Esophagus (tissue), 2 donors: ENCODE measurements around the gene CWF19L1. TPM values are rescaled to one million over a fixed set of nuclear protein-coding genes. Genes with fewer than 3 reads are reported as not detected.

Experiments used
- H3K27ac ChIP-seq, 2 donors: one replicate each; pipeline ENCODE4 v1.5.1; 2013; ENCODE audit warnings: low read depth in 2 of 2, mild to moderate bottlenecking in 2 of 2, inconsistent platforms in 1 of 2, low read length in 1 of 2, moderate library complexity in 1 of 2
- H3K27me3 ChIP-seq, 2 donors: one replicate each; pipeline ENCODE4 v1.6.1; 2013; ENCODE audit warnings: low read length in 2 of 2, control low read depth in 1 of 2, mild to moderate bottlenecking in 1 of 2; ENCODE audit not compliant: insufficient read depth in 2 of 2, control insufficient read depth in 1 of 2
- H3K36me3 ChIP-seq, 2 donors: one replicate each; pipeline ENCODE4 v1.6.1; 2013; ENCODE audit warnings: low read length in 1 of 2; ENCODE audit not compliant: control insufficient read depth in 2 of 2, insufficient read depth in 2 of 2
- H3K4me1 ChIP-seq, 2 donors: one replicate each; pipeline ENCODE4 v1.6.1; 2013; ENCODE audit warnings: low read length in 1 of 2; ENCODE audit not compliant: control insufficient read depth in 2 of 2, insufficient read depth in 2 of 2
- H3K4me3 ChIP-seq, 2 donors: one replicate each; pipeline ENCODE4 v1.5.1; 2013; ENCODE audit warnings: low read length in 2 of 2, mild to moderate bottlenecking in 2 of 2, low read depth in 1 of 2, moderate library complexity in 1 of 2
- H3K9me3 ChIP-seq, 2 donors: one replicate each; pipeline ENCODE4 v1.6.1; 2013; ENCODE audit warnings: mild to moderate bottlenecking in 2 of 2, low read depth in 1 of 2, low read length in 1 of 2, moderate library complexity in 1 of 2; ENCODE audit not compliant: control insufficient read depth in 2 of 2, insufficient read depth in 1 of 2
- WGBS, 2 donors: extraction: QIAGEN DNeasy Blood & Tissue Kit; methylation state at CpG; one replicate each; pipeline ENCODE4 v1.1.7; 2013; 5-methylcytosine and 5-hydroxymethylcytosine counted together
- polyA plus RNA-seq, 2 donors: library from polyadenylated mRNA; stranded (reverse); fragments of 200-250 nt; gene quantifications; one replicate each; pipeline ENCODE4 v1.2.3, GENCODE V29; 2013
- donor health status: healthy with polysubstance abuse.
- donor health status: Bipolar disorder and iron deficiency.

The CWF19L1 gene
- polyA plus RNA-seq, 2 donors: 11.4 to 11.5 TPM

- H3K27me3 ChIP-seq: no peaks in the 10 kb centered on the region
- no peaks in the 10 kb centered on the region for H3K9me3 ChIP-seq
- no peak overlapping the region for H3K27ac ChIP-seq
- peaks cover 0 to 4% of the 10 kb centered on the region in 2 donors for H3K4me1 ChIP-seq
- WGBS, 2 donors: 90 to 94% methylated on average over 15 of the region's 15 CpGs
- peaks cover 0 to 2% of the 10 kb centered on the region in 2 donors for H3K36me3 ChIP-seq
- H3K4me3 ChIP-seq: no peak overlapping the region
Observed at GRCh38 chr10:100265821-100266485, 1.5 kb downstream of the CWF19L1 start.

DNA sequence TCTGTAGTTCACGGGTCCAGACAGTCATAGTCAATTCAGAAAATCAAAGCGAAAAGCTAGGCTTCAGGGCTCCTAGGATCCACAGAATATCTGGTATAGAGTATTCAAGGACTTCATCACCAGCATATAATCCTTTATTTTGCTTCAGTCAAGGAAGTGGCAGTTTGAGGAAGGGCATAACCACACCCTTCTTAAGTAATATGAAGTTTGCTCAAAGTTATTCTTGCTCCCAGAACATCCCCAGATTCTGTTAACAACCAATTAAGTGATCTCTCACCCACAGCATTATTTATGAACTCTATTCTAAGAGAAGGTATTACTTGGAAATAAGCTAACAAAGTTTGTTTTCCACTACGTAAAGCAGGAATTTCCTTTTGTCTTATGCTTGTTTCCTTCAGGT lies 13.2 kb downstream of the CWF19L1 start:
- Histone ChIP-seq H3K36me3 (peaks cover 4% of the 10 kb centered on the region in 2 donors), H3K27ac (no peak overlapping the region), H3K4me1 (no peaks in the 10 kb centered on the region), H3K4me3 (no peak overlapping the region), H3K27me3 (no peaks in the 10 kb centered on the region), H3K9me3 (no peaks in the 10 kb centered on the region)
- 93 to 95% methylated on average over 3 of the region's 3 CpGs for WGBS, 2 donors

- Histone ChIP-seq H3K36me3 (peaks cover 8 to 13% of the 10 kb centered on the region in 2 donors), H3K27ac (no peak overlapping the region)
- WGBS, 2 donors: 94 to 96% methylated on average over 5 of the region's 5 CpGs
Observed at GRCh38 chr10:100253041-100253440, 14.4 kb downstream of the CWF19L1 start.

GRCh38 chr10:100248820-100249219 lies 18.6 kb downstream of the CWF19L1 start:
- peaks cover 11 to 12% of the 10 kb centered on the region in 2 donors for H3K36me3 ChIP-seq
- no peaks in the 10 kb centered on the region for H3K4me1 ChIP-seq
- 95 to 98% methylated on average over 7 of the region's 7 CpGs for WGBS, 2 donors
- H3K4me3 ChIP-seq: no peak overlapping the region
- no peaks in the 10 kb centered on the region for H3K27me3 ChIP-seq
- H3K27ac ChIP-seq: no peak overlapping the region
- H3K9me3 ChIP-seq: no peaks in the 10 kb centered on the region

More at GRCh38 chr10:100253041-100253440, 14.4 kb downstream of the CWF19L1 start:
- H3K4me3 ChIP-seq: no peak overlapping the region
- H3K4me1 ChIP-seq: no peaks in the 10 kb centered on the region
- no peaks in the 10 kb centered on the region for H3K9me3 ChIP-seq
- no peaks in the 10 kb centered on the region for H3K27me3 ChIP-seq

GRCh38 chr10:100245484-100246220 lies 21.8 kb downstream of the CWF19L1 start:
- Histone ChIP-seq H3K4me1 (no peaks in the 10 kb centered on the region), H3K27ac (no peak overlapping the region), H3K36me3 (peaks cover 14 to 15% of the 10 kb centered on the region in 2 donors), H3K4me3 (no peak overlapping the region), H3K27me3 (no peaks in the 10 kb centered on the region), H3K9me3 (no peaks in the 10 kb centered on the region)
- 90 to 92% methylated on average over 5 of the region's 5 CpGs for WGBS, 2 donors

- Histone ChIP-seq H3K27ac (no peak overlapping the region), H3K36me3 (peaks cover 12 to 13% of the 10 kb centered on the region in 2 donors), H3K4me1 (no peaks in the 10 kb centered on the region), H3K9me3 (no peaks in the 10 kb centered on the region), H3K4me3 (no peak overlapping the region), H3K27me3 (no peaks in the 10 kb centered on the region)
- 94 to 95% methylated on average over 3 of the region's 3 CpGs for WGBS, 2 donors
Observed at GRCh38 chr10:100239851-100240250, 27.6 kb downstream of the CWF19L1 start.

DNA sequence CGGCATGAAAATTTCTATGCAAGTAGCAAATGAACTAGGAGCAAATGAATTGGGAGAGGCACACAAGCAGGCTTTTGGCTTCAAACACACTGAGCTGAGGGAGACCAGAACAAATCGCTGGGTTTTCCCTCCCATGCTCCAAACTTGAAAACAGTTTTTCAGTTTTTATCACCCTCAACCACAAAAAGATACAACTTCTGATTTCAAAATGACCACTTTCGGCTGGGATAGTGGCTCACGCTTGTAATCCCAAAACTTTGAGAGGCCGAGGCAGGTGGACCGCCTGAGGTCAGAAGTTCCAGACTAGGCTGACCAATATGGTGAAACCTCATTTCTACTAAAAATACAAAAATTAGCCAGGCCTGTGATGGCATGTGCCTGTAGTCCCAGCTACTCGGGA lies 29.0 kb downstream of the CWF19L1 start:
- Histone ChIP-seq H3K27me3 (no peaks in the 10 kb centered on the region), H3K4me3 (no peak overlapping the region), H3K4me1 (no peaks in the 10 kb centered on the region), H3K36me3 (peaks cover 10 to 12% of the 10 kb centered on the region in 2 donors), H3K27ac (no peak overlapping the region), H3K9me3 (no peaks in the 10 kb centered on the region)
- WGBS, 2 donors: 87 to 91% methylated on average over 7 of the region's 7 CpGs

DNA sequence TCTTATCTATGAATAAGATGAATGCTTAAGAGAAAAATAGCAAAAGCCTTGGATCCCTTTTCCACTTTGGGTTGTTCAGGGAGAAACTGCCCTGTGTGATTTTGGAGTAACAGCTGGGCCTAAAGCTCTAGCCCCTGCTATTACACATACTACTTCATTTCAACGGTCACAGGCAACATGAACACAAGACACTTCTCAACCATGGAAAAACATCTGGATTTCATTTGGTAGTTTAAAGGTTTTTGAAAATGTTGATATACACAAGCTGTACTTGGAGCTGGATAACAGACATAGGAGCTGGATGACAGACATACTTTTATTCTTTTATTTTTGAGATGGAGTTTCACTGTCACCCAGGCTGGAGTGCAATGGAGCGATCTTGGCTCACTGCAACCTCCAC lies 35.3 kb downstream of the CWF19L1 start:
- peaks cover 0 to 2% of the 10 kb centered on the region in 2 donors for H3K4me1 ChIP-seq
- no peak overlapping the region for H3K27ac ChIP-seq
- H3K27me3 ChIP-seq: no peaks in the 10 kb centered on the region
- no peak overlapping the region for H3K4me3 ChIP-seq
- peaks cover 7 to 14% of the 10 kb centered on the region in 2 donors for H3K36me3 ChIP-seq
- no peaks in the 10 kb centered on the region for H3K9me3 ChIP-seq
- 66 to 70% methylated on average over 2 of the region's 2 CpGs for WGBS, 2 donors

- WGBS, 2 donors: 61 to 62% methylated on average over 21 of the region's 21 CpGs
- H3K9me3 ChIP-seq: no peaks in the 10 kb centered on the region
- H3K36me3 ChIP-seq: peaks cover 3 to 8% of the 10 kb centered on the region in 2 donors
- peak overlapping the region; percentile 82 to 91 for H3K27ac ChIP-seq
- peaks cover 0 to 2% of the 10 kb centered on the region in 2 donors for H3K4me1 ChIP-seq
- no peaks in the 10 kb centered on the region for H3K27me3 ChIP-seq
- H3K4me3 ChIP-seq: peak overlapping the region; percentile 85 to 98
Observed at GRCh38 chr10:100229819-100230422, 37.5 kb downstream of the CWF19L1 start.
